ENCODE results near the gene SNX3. TPM values are rescaled to one million over a fixed set of nuclear protein-coding genes. Genes with fewer than 3 reads are reported as not detected.

Gene SNX3
- total and polyA plus RNA-seq, 12 donors: 115 to 491 (median 230) TPM

DNA sequence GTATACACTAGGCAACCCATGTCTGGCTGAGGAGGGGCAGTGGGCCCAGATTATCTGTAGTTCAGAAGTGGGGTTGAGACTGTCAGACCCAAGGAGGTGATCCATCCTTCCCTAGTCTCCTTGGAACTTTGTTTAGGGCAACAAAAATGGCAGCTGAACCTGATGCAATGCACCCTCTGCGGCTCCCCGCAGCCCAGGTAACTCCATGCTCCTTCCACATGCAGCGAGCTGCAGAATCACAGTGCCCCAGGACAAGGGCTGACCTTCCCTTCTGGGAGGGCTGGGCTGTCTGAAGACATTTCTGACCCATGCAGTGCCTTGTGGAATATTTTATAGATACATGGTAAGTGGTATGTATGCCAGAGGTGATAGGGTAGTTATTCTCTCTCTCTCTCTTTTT, 65.6 kb downstream of the SNX3 start:
- Histone ChIP-seq H3K27ac (no peak overlapping the region), H3K9me3 (replicated peaks in 1 of 3) (no peaks in the 10 kb centered on the region), H3K27me3 (no peaks in the 10 kb centered on the region), H3K36me3 (replicated peaks in 1 of 2) (no peaks in the 10 kb centered on the region), H3K4me1 (replicated peaks in 1 of 2) (no peaks in the 10 kb centered on the region), H3K4me3 (no peak overlapping the region)
- TF ChIP-seq, protein P1, sequence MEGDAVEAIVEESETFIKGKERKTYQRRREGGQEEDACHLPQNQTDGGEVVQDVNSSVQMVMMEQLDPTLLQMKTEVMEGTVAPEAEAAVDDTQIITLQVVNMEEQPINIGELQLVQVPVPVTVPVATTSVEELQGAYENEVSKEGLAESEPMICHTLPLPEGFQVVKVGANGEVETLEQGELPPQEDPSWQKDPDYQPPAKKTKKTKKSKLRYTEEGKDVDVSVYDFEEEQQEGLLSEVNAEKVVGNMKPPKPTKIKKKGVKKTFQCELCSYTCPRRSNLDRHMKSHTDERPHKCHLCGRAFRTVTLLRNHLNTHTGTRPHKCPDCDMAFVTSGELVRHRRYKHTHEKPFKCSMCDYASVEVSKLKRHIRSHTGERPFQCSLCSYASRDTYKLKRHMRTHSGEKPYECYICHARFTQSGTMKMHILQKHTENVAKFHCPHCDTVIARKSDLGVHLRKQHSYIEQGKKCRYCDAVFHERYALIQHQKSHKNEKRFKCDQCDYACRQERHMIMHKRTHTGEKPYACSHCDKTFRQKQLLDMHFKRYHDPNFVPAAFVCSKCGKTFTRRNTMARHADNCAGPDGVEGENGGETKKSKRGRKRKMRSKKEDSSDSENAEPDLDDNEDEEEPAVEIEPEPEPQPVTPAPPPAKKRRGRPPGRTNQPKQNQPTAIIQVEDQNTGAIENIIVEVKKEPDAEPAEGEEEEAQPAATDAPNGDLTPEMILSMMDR (IDR thresholded peaks at IDR 0.05): no peak
- no peak for TF ChIP-seq POLR2A (IDR thresholded peaks at IDR 0.05)
- intact Hi-C loops (cut with DNase I): no loop called here
- 83 to 97% (median 95%) methylated on average over 3 of the region's 3 CpGs; no CpG with 5 or more reads in 1 of the 4 donors for WGBS, 4 donors
- DNase-seq: no peak

DNA sequence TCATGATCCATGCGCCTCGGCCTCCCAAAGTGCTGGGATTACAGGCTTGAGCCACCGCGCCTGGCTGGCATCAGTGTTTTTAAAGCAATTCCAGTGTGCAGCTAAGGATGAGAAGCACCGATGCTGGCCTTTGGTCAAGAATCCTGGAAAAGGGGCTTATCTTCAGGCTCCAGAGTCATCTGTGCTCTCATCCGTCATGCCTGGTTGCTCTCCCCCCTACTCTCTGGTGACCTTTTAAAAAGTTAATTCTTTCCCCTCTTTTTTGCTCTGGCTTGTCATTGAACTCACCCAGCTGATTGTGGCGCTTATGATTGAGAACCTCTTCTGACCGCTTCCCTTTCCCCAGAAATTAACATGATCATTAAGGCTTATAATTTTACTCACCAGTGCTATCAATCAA, 66.3 kb downstream of the SNX3 start:
- no peak for TF ChIP-seq POLR2A (IDR thresholded peaks at IDR 0.05)
- TF ChIP-seq, protein P1 (IDR thresholded peaks at IDR 0.05): no peak
- Histone ChIP-seq H3K36me3 (replicated peaks in 1 of 2) (no peaks in the 10 kb centered on the region), H3K9me3 (replicated peaks in 1 of 3) (no peaks in the 10 kb centered on the region), H3K4me1 (replicated peaks in 1 of 2) (no peaks in the 10 kb centered on the region), H3K4me3 (no peak overlapping the region), H3K27me3 (no peaks in the 10 kb centered on the region), H3K27ac (no peak overlapping the region)
- no peak for DNase-seq
- intact Hi-C loops (cut with DNase I): no loop called here
- 82 to 87% (median 84%) methylated on average over 8 of the region's 8 CpGs for WGBS, 4 donors

DNA sequence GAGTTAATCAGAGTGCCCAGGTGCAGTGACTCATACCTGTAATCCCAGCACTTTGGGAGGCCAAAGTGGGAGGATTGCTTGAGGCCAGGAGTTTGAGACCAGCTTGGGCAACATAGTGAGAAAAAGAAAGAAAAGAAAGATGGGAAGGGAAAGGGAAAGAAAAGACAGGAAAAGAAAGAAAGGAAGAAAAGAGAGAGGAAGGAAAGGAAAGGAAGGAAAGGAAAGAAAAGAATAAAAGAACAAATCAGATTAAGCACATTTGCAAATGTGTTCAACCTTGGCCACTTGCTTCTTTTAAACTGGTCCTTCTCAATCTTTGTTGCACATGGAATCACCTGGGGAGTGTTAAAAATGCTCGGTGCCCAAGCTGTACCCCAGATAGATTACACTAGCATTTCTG, 67.0 kb downstream of the SNX3 start:
- DNase-seq: no peak
- no peaks in the 10 kb centered on the region for H3K27me3 ChIP-seq
- TF ChIP-seq POLR2A (IDR thresholded peaks at IDR 0.05): no peak
- TF ChIP-seq, protein P1 (IDR thresholded peaks at IDR 0.05): no peak
- H3K4me3 ChIP-seq: no peak overlapping the region
- intact Hi-C loops (cut with DNase I): no loop called here
- no peaks in the 10 kb centered on the region for H3K36me3 ChIP-seq (replicated peaks in 1 of 2)
- H3K27ac ChIP-seq: no peak overlapping the region
- no peaks in the 10 kb centered on the region for H3K4me1 ChIP-seq (replicated peaks in 1 of 2)
- no peaks in the 10 kb centered on the region for H3K9me3 ChIP-seq (replicated peaks in 1 of 3)
- 68 to 89% (median 84%) methylated on average over 1 of the region's 1 CpG for WGBS, 4 donors

DNA sequence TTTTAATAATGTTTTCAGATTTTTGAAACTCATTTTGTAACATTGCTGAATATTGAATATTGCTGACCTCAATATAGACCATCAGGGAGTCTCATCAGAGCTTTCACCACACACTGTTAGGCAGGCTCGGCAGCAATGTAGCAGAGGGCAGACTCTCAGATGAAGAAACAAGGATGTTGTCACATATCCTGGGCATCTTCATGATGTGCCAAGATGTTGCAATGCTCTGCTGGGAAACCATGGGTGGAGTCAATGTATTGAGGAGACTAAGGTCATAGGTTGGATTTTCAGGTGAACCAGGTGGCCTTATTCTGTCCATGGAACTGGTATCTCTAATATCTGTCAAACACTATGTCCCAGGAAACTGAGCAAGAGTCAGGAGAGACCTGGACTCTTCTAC, 67.7 kb downstream of the SNX3 start:
- TF ChIP-seq POLR2A (IDR thresholded peaks at IDR 0.05): no peak
- TF ChIP-seq, protein P1 (IDR thresholded peaks at IDR 0.05): no peak
- H3K27me3 ChIP-seq: no peaks in the 10 kb centered on the region
- WGBS, 4 donors: 59 to 100% (median 85%) methylated on average over 1 of the region's 1 CpG
- H3K4me1 ChIP-seq (replicated peaks in 1 of 2): no peaks in the 10 kb centered on the region
- H3K27ac ChIP-seq: no peak overlapping the region
- H3K9me3 ChIP-seq (replicated peaks in 1 of 3): no peaks in the 10 kb centered on the region
- H3K4me3 ChIP-seq: no peak overlapping the region
- no peaks in the 10 kb centered on the region for H3K36me3 ChIP-seq (replicated peaks in 1 of 2)
- intact Hi-C loops (cut with DNase I): no loop called here
- DNase-seq: no peak

Data from adrenal gland (tissue), 12 donors.